GM23338 (cell line): ENCODE measurements around the gene SLC30A7. TPM values are rescaled to one million over a fixed set of nuclear protein-coding genes. Genes with fewer than 3 reads are reported as not detected.

Experiments
- ATAC-seq: fragments of 200-7000 bp; cut with Tn5 transposase; 3 replicates; pipeline ENCODE4 v1.9.1; 2020
- DNase-seq: peaks from one replicate; pipeline ENCODE4 v3.0.0-alpha.2; 2015; ENCODE audit warnings: low spot score
- H2AFZ ChIP-seq: fragments of 200-600 bp; sonication (generic); 2 replicates; pipeline ENCODE4 v1.8.0; 2016; ENCODE audit warnings: antibody characterized with exemption, mild to moderate bottlenecking, moderate library complexity
- H3F3A ChIP-seq: fragments of 200-600 bp; sonication (generic); replicated peaks from 2 replicates; pipeline ENCODE4 v1.8.0; 2017; ENCODE audit warnings: antibody characterized with exemption, mixed run types, low read depth
- H3K27ac ChIP-seq: fragments of 200-600 bp; sonication (generic); 2 replicates; pipeline ENCODE4 v1.6.1; 2016; ENCODE audit warnings: low read depth
- H3K27me3 ChIP-seq: fragments of 200-600 bp; sonication (generic); 2 replicates; pipeline ENCODE4 v1.8.0; 2016; ENCODE audit warnings: mild to moderate bottlenecking, mixed run types, moderate library complexity; ENCODE audit not compliant: insufficient read depth
- H3K36me3 ChIP-seq: fragments of 200-600 bp; sonication (generic); 2 replicates; pipeline ENCODE4 v1.8.0; 2016; ENCODE audit warnings: mild to moderate bottlenecking; ENCODE audit not compliant: insufficient read depth
- H3K4me1 ChIP-seq: fragments of 200-600 bp; sonication (generic); 2 replicates; pipeline ENCODE4 v1.8.0; 2016; ENCODE audit warnings: mild to moderate bottlenecking, moderate library complexity; ENCODE audit not compliant: insufficient read depth
- H3K4me2 ChIP-seq: fragments of 200-600 bp; sonication (generic); 2 replicates; pipeline ENCODE4 v1.7.1; 2017; ENCODE audit warnings: mixed run types
- H3K4me3 ChIP-seq: fragments of 200-600 bp; sonication (generic); 2 replicates; pipeline ENCODE4 v1.6.1; 2016; ENCODE audit warnings: mixed run types
- H3K79me2 ChIP-seq: fragments of 200-600 bp; sonication (generic); replicated peaks from 2 replicates; pipeline ENCODE4 v1.8.0; 2017; ENCODE audit warnings: mild to moderate bottlenecking; ENCODE audit not compliant: insufficient read depth
- H3K9me2 ChIP-seq: fragments of 200-600 bp; sonication (generic); 2 replicates; pipeline ENCODE4 v1.8.0; 2017; ENCODE audit not compliant: insufficient read depth
- H4K20me1 ChIP-seq: fragments of 200-600 bp; sonication (generic); replicated peaks from 2 replicates; pipeline ENCODE4 v1.8.0; 2017; ENCODE audit warnings: mild to moderate bottlenecking; ENCODE audit not compliant: insufficient read depth
- H3K27ac Mint-ChIP-seq: 2 replicates; pipeline ENCODE4 v1.8.0; 2020; ENCODE audit warnings: inconsistent platforms, mild to moderate bottlenecking, moderate library complexity, mixed read lengths
- H3K27me3 Mint-ChIP-seq: 3 replicates; pipeline ENCODE4 v1.8.0; 2022; ENCODE audit warnings: low read depth, mild to moderate bottlenecking, moderate library complexity, mixed read lengths, inconsistent platforms; ENCODE audit not compliant: insufficient read depth, poor library complexity
- H3K36me3 Mint-ChIP-seq: 3 replicates; pipeline ENCODE4 v1.8.0; 2021; ENCODE audit warnings: low read depth, mild to moderate bottlenecking, inconsistent platforms, moderate library complexity, mixed read lengths
- H3K4me1 Mint-ChIP-seq: 3 replicates; pipeline ENCODE4 v1.8.0; 2020; ENCODE audit warnings: mild to moderate bottlenecking, inconsistent platforms, mixed read lengths
- H3K4me3 Mint-ChIP-seq: 3 replicates; pipeline ENCODE4 v1.8.0; 2021; ENCODE audit warnings: moderate library complexity, mild to moderate bottlenecking, inconsistent platforms, mixed read lengths
- H3K9me3 Mint-ChIP-seq: 3 replicates; pipeline ENCODE4 v1.8.0; 2020; ENCODE audit warnings: moderate library complexity, mild to moderate bottlenecking, inconsistent platforms, mixed read lengths
- CREB1 ChIP-seq: fragments of 250-450 bp; sonication (Bioruptor Pico); IDR thresholded peaks from 2 replicates; pipeline ENCODE4 v1.5.0; 2020; ENCODE audit warnings: low read depth, mild to moderate bottlenecking, moderate library complexity
- EZH2 ChIP-seq: fragments of 200-600 bp; sonication (generic); IDR thresholded peaks from one replicate; pipeline ENCODE4 v1.8.0; 2017; ENCODE audit warnings: antibody characterized with exemption, mild to moderate bottlenecking, low read depth; ENCODE audit not compliant: unreplicated experiment
- STAT1 ChIP-seq: IDR thresholded peaks from one replicate; pipeline ENCODE4 v1.6.1; 2016; ENCODE audit warnings: antibody characterized with exemption; ENCODE audit not compliant: unreplicated experiment
- ZNF114 ChIP-seq: fragments of 250-450 bp; sonication (Bioruptor Pico); IDR thresholded peaks from 2 replicates; pipeline ENCODE4 v1.5.0; 2020; ENCODE audit warnings: mild to moderate bottlenecking, moderate library complexity
- ZNF331 ChIP-seq: fragments of 250-450 bp; sonication (Bioruptor Pico); IDR thresholded peaks from 2 replicates; pipeline ENCODE4 v1.5.0; 2020; ENCODE audit warnings: low read depth, mild to moderate bottlenecking, moderate library complexity
- ZNF462 ChIP-seq: fragments of 250-450 bp; sonication (Bioruptor Pico); IDR thresholded peaks from 2 replicates; pipeline ENCODE4 v1.5.0; 2020; ENCODE audit warnings: mild to moderate bottlenecking, moderate library complexity
- polyA plus RNA-seq: library from polyadenylated mRNA; unstranded; fragments of >200 nt; fragmentation: Nextera tagmentation; extraction: Ambion mirVana; gene quantifications from 2 replicates; pipeline ENCODE4 v1.2.1, GENCODE V29; 2016
- total RNA-seq: library from RNA; depleted of rRNA; stranded (reverse); fragments of >200 nt; shearing (Covaris generic); gene quantifications from 2 replicates; pipeline ENCODE4 v1.2.3, GENCODE V29; 2014
- TF ChIP-seq, protein P1 (sequence below): IDR thresholded peaks from 2 replicates; pipeline ENCODE4 v1.6.1; 2016; ENCODE audit warnings: antibody characterized with exemption

SLC30A7 gene
- total and polyA plus RNA-seq, 2 experiments from 2014 or later = 9.8 to 25.1 TPM

DNA sequence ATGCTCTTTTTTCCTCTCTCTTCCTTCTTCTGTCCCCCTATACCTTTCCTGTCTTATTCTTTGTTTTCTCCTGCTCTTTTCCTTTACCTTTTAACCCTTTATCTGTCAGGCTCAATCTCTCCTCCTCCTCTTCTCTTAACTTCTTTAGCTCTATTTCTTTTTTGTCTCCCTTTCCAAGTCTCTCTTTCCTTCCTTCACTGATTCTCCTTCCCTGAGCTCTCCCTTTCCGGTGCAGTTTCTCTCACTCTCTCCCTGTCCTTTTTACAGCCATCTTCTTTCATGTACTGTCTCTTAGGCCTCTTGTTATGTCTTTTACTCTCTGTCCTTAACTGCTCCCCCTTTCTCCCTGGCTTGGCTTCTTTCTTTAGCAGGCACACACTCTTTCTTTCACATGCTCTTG lies 12.0 kb downstream of the SLC30A7 start (continued):
- TF ChIP-seq ZNF462 (CRISPR knock-in tag) (no peak), STAT1 (no peak), ZNF331 (CRISPR knock-in tag) (no peak)

GRCh38 chr1:100909018-100909417 lies 13.1 kb downstream of the SLC30A7 start:
- H3K27ac Mint-ChIP-seq = no peak overlapping the region
- TF ChIP-seq, protein P1, sequence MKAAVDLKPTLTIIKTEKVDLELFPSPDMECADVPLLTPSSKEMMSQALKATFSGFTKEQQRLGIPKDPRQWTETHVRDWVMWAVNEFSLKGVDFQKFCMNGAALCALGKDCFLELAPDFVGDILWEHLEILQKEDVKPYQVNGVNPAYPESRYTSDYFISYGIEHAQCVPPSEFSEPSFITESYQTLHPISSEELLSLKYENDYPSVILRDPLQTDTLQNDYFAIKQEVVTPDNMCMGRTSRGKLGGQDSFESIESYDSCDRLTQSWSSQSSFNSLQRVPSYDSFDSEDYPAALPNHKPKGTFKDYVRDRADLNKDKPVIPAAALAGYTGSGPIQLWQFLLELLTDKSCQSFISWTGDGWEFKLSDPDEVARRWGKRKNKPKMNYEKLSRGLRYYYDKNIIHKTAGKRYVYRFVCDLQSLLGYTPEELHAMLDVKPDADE = no peak
- TF ChIP-seq EZH2 (no peak), ZNF114 (CRISPR knock-in tag) (no peak), CREB1 (no peak)
- Histone ChIP-seq H3K9me2 (no peaks in the 10 kb centered on the region), H2AFZ (no peak overlapping the region), H3F3A (no peaks in the 10 kb centered on the region), H3K4me2 (no peak overlapping the region), H3K27ac (no peak overlapping the region), H3K79me2 (peaks cover 24% of the 10 kb centered on the region), H4K20me1 (peaks cover 6% of the 10 kb centered on the region), H3K27me3 (no peaks in the 10 kb centered on the region), H3K4me3 (no peak overlapping the region), H3K4me1 (no peaks in the 10 kb centered on the region), H3K36me3 (peaks cover 39% of the 10 kb centered on the region)
- no peaks in the 10 kb centered on the region for H3K9me3 Mint-ChIP-seq
- peaks cover 51% of the 10 kb centered on the region for H3K36me3 Mint-ChIP-seq
- ATAC-seq (no peak), DNase-seq (no peak)
- no peaks in the 10 kb centered on the region for H3K4me1 Mint-ChIP-seq
- H3K4me3 Mint-ChIP-seq = no peak overlapping the region
- H3K27me3 Mint-ChIP-seq = peaks cover 2% of the 10 kb centered on the region
